ENCODE results near the gene DNAH3.
"Not testable (repeated sequence)": the region's sequence is repeated elsewhere in the genome, so short reads cannot be mapped to it uniquely, and the experiment has no call there.

DNAH3 gene

DNA sequence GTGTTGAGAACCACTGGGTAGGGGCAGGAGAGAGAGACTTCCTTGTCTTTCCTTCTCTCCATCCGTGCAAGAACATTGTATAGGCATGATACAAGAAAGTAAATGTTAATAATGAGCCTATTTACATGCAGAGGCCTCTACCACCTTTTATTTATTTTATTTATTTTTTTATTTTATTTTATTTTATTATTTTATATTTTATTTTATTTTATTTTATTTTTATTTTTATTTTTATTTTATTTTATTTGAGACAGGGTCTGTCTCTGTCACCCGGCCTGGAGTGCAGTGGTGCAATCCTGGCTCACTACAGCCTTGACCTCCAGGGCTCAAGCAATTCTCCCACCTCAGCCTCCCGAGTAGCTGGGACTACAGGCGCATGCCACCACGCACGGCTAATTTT is 87.3 kb downstream of the DNAH3 start:
- not testable (repeated sequence) for DNase-seq

DNA sequence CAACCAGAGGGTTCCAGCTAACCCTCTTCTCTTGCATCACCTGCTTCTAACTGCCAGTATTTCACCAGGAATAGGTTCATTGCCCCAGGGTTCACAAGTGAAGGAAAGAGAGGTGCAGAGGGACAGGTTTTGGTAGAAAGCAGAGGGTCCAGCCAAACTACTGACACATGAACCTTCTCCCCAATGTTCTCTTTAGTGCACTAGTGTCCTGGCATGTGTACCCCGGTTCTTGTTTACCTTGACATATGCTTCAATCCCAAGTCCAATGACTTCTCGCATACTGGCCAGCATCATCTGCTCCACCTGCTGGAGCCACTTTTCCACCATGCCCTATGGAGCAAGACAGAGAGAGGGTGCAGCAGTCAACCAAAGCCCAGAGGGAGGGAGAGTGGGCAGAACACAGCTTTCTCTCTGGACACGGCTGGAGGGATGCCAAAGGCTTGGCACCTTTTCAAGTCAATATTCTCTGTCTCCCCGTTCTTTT is 90.6 kb downstream of the DNAH3 start:
- no peak for DNase-seq

DNA sequence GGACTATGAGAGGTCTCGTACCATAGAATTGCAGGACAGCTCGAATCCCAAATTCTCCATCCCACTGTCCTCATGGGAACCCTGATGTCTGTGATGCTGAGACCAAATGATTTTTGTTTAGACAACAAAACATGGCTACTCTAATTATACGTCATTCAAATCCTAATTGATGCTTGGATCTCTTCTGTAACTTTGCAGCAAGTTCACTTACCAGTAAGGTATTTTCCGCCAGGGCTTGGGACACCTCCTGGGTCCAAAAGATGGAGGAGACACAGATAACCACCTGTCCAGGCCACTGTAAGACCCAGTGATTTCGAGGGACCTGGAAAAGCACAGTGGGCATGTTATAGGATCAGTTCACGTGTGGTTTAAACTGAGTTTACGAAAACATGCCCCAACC is 92.8 kb downstream of the DNAH3 start:
- no peak for DNase-seq

GRCh38 chr16:21056396-21056795 is 94.2 kb downstream of the DNAH3 start:
- no peak for DNase-seq

DNA sequence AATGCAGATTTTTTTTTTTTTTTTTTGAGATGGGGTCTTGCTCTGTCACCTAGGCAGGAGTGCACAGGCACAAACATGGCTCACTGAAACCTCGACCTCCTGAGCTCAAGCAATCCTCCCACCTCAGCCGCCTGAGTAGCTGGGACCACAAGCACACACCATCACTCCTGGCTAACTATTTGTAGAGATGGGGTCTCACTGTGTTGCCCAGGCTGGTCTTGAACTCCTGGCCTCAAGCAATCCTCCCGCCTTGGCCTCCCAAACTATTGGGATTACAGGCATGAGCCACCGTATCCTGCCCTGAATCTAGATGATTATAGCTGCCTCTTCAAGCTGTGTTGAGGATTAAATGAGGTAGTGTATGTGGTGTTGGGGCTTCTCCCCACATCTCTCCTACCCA is 94.9 kb downstream of the DNAH3 start:
- DNase-seq, result not testable (repeated sequence)

DNA sequence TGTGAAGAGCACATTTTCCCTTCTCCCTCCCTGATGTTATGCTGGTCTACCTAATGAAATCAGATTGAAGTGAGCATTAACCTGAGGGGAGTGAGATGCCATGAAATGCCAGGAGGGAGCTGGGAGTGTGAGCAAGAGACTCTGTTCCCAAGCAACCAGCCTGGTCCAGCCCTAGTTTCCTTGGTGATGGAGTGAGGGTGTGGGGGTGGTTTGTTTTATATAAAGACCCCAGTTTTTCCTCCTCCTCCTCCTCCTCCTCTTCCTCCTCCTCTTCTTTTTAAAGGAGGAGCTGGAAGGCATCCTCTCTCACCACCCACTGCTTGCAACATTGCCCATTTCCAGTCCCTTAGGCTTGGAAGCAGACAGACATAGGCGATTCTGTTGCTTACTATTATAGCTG is 97.1 kb downstream of the DNAH3 start:
- no peak for DNase-seq

DNA sequence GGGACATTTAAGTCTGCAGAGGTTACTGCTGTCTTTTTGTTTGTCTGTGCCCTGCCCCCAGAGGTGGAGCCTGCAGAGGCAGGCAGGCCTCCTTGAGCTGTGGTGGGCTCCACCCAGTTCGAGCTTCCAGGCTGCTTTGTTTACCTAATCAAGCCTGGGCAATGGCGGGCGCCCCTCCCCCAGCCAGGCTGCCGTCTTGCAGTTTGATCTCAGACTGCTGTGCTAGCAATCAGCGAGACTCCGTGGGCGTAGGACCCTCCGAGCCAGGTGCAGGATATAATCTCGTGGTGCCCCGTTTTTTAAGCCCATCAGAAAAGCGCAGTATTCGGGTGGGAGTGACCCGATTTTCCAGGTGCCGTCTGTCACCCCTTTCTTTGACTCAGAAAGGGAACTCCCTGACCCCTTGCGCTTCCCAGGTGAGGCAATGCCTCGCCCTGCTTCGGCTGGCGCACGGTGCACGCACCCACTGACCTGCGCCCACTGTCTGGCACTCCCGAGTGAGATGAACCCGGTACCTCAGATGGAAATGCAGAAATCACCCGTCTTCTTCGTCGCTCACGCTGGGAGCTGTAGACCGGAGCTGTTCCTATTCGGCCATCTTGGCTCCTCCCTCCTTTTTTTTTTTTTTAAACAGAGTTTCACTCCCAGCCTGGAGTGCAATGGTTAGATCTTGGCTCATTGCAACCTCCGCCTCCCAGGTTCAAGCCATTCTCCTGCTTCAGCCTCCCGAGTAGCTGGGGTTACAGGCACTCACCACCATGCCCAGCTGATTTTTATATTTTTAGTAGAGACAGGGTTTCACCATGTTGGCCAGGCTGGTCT is 102.3 kb downstream of the DNAH3 start:
- DNase-seq, result not testable (repeated sequence)

GRCh38 chr16:21038197-21038596 is 112.4 kb downstream of the DNAH3 start:
- DNase-seq, result no peak

- DNase-seq, result no peak
Observed at GRCh38 chr16:21037736-21038135, 112.9 kb downstream of the DNAH3 start.

- DNase-seq, result no peak
Observed at GRCh38 chr16:21037168-21037567, 113.5 kb downstream of the DNAH3 start.

DNA sequence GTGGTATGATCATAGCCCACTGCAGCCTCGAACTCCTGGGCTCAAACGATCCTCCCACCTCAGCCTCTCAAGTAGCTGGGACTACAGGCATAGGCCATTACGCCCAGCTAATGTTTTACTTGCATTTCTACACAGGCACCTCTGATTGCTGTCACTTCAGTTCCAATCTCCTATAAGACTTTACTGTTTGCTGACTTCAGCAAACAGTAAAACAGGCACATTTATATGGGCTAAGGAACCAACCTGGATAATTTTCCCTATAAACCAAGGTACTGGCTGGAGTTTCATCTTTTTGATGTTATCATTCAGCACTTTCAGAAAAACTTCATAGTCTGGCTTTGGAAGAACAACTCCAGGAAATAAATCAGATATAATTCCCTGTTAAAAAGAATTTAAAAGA is 114.2 kb downstream of the DNAH3 start:
- no peak for DNase-seq

GRCh38 chr16:21033704-21034103 is 116.9 kb downstream of the DNAH3 start:
- no peak for DNase-seq

- DNase-seq, result no peak
Observed at GRCh38 chr16:21033264-21033663, 117.4 kb downstream of the DNAH3 start.

GRCh38 chr16:21028728-21029127 is 121.9 kb downstream of the DNAH3 start:
- no peak for DNase-seq

- no peak for DNase-seq
Observed at GRCh38 chr16:21026846-21027245, 123.8 kb downstream of the DNAH3 start.

DNA sequence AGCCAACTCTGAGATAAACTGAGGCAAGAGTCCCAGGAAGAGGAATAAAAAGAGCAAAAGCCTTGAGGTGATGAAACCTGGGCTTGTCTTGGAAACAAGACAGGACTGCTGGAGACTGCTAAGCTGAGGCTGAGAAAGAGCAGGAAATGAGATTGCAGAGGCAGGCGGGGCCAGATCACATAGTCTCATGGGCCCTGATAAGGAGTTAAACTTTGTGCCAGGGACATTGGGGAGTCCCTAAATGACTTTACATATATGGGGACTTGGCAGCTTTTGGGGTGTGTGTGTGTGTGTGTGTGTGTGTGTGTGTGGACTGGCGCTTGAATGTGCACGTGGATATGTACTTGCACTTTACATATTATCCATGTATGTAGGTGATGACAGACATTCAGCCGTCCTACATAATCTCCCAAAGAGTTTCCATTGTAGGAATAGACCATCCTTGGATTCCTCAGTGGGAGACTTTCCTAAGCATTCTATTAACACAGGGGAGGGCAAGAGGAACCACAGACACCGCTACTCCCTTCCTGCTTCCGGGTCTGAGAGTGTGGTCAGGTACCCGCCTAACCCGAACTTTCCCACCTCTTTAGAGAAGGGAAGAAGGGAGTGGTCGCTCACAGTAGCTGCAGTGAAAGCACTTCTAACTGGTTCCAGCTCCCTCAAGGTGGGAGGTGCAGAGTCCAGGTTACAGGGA is 127.0 kb downstream of the DNAH3 start:
- peak; percentile 17 for DNase-seq

GRCh38 chr16:21021316-21021715 is 129.3 kb downstream of the DNAH3 start:
- no peak for DNase-seq

- no peak for DNase-seq
Observed at GRCh38 chr16:21009815-21010214, 140.8 kb downstream of the DNAH3 start.

GRCh38 chr16:21005008-21005407 is 145.6 kb downstream of the DNAH3 start:
- no peak for DNase-seq

DNA sequence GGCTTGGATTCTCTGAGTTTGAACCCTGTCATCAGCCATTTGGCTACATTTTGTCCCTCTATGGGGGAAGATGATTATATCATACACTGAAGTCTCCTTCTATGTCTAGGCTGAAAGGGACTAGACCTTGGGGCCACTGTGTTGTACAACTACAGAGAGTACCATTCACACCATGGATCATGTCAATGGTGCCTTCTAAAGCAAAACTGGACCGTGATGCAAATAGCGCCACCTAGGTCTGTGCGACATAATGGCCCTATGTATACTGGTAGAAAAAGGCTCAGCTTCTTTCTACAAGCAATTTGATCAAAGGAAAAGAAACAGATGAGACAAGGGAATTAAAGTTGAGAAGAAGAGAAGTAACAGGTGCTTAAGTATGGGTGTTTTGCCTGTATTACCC is 149.4 kb downstream of the DNAH3 start:
- peak; percentile 73 for DNase-seq

GRCh38 chr16:20997147-20997546 is 153.5 kb downstream of the DNAH3 start:
- no peak for DNase-seq

DNA sequence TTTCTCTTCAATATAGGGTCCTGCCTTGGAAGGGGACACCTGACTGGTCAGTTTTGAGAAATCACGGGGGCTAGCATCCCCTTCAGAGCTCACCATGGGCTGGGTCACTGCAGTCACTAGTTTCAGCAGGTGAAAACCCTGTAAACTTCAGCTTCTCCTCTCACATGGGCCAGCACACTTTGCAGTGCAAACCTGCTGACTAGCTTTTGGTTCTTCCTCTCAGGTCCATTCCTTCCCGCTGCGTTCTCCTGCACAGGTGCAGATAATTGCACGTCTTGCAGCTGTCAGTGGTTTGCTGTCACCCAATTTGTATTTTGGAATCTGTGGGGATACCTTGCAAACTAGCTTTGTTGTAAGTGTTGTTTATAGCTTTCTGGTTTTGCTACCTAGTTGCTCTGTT is 154.9 kb downstream of the DNAH3 start:
- DNase-seq, result no peak

DNA sequence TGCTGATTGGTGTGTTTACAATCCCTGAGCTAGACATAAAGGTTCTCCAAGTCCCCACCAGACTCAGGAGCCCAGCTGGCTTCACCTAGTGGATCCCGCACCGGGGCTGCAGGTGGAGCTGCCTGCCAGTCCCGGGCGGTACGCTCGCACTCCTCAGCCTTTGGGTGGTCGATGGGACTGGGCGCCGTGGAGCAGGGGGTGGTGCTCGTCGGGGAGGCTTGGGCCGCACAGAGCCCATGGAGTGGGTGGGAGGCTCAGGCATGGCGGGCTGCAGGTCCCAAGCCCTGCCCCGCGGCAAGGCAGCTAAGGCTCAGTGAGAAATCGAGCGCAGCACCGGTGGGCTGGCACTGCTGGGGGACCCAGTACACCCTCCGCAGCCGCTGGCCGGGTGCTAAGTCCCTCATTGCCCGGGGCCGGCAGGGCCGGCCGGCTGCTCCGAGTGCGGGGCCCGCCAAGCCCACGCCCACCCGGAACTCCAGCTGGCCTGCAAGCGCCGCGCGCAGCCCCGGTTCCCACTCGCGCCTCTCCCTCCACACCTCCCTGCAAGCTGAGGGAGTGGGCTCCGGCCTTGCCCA is 161.1 kb downstream of the DNAH3 start:
- DNase-seq, result not testable (repeated sequence)

- no peak for DNase-seq
Observed at GRCh38 chr16:20987049-20987448, 163.6 kb downstream of the DNAH3 start.
